ENCODE measurements around the gene MLLT1. TPM values are rescaled to one million over a fixed set of nuclear protein-coding genes. Genes with fewer than 3 reads are reported as not detected.

Gene MLLT1
- total and polyA plus RNA-seq, 2 of the 8 experiments (the other 6 are each of a cell fraction or from before 2014, with no cell fraction given): 18.8 to 45.1 TPM

- Histone ChIP-seq H4K5ac (ENCODE audit: insufficient read length, low read depth, low read length) (no peak overlapping the region), H2BK15ac (ENCODE audit: low read length) (no peak overlapping the region), H3K9me3 (ENCODE audit: insufficient read depth in 2 of 2, low read depth in 1 of 2, low read length in 1 of 2) (no peaks in the 10 kb centered on the region), H4K20me1 (replicated peaks in 1 of 2; ENCODE audit: control insufficient read depth in 1 of 2, insufficient read depth in 2 of 2, low read length in 2 of 2) (peaks cover 5 to 11% of the 10 kb centered on the region in 2 experiments), H3K14ac (ENCODE audit: insufficient read length) (no peak overlapping the region), H4K8ac (ENCODE audit: extremely low read depth, insufficient read depth, low read length) (no peak overlapping the region), H3K56ac (replicated peaks; ENCODE audit: insufficient read length, low read depth, low read length) (no peak overlapping the region), H3K23ac (ENCODE audit: insufficient read length) (no peak overlapping the region), H3K9ac (replicated peaks in 1 of 4; ENCODE audit: extremely low read depth in 1 of 4, low read depth in 3 of 4, low read length in 3 of 4) (no peak overlapping the region), H3K79me1 (ENCODE audit: low read depth, low read length) (no peaks in the 10 kb centered on the region; the same call in 1 of the 2 replicates), H3K79me2 (ENCODE audit: control insufficient read depth in 1 of 2, insufficient read depth in 2 of 2, low read length in 2 of 2) (no peaks in the 10 kb centered on the region), H3K4me3 (ENCODE audit: extremely low read depth in 1 of 4, insufficient read depth in 2 of 4, low read depth in 3 of 4, low read length in 4 of 4) (no peak overlapping the region), H3K4me1 (replicated peaks in 1 of 4; ENCODE audit: control insufficient read depth in 3 of 4, insufficient read depth in 4 of 4, low read length in 3 of 4) (peaks cover 0 to 17% (median 7%) of the 10 kb centered on the region in 4 experiments; a peak in 5 of 7 replicates), H3K4ac (replicated peaks; ENCODE audit: insufficient read length, low read depth, low read length) (no peak overlapping the region), H2BK120ac (replicated peaks; ENCODE audit: low read depth, low read length) (no peak overlapping the region), H2BK12ac (ENCODE audit: low read depth, low read length) (no peak overlapping the region), H2BK20ac (ENCODE audit: low read length) (no peak overlapping the region), H3K23me2 (ENCODE audit: low read depth, low read length) (peaks cover 5% of the 10 kb centered on the region; the same call in 1 of the 2 replicates), H2BK5ac (ENCODE audit: low read depth, low read length) (no peak overlapping the region), H2AK5ac (ENCODE audit: low read depth, low read length) (no peak overlapping the region), H2AFZ (ENCODE audit: low read length) (no peak overlapping the region), H3K4me2 (ENCODE audit: insufficient read depth in 1 of 2, low read depth in 2 of 2, low read length in 2 of 2) (no peak overlapping the region), H3K27me3 (replicated peaks in 1 of 4; ENCODE audit: control insufficient read depth in 3 of 4, extremely low read depth in 1 of 4, insufficient read depth in 3 of 4, low read length in 3 of 4) (no peaks in the 10 kb centered on the region), H4K91ac (replicated peaks; ENCODE audit: insufficient read length, low read length) (no peak overlapping the region), H3K27ac (ENCODE audit: low read depth, low read length) (no peak overlapping the region), H3K36me3 (ENCODE audit: control insufficient read depth in 2 of 4, insufficient read depth in 4 of 4, low read length in 3 of 4) (peaks cover 0 to 19% (median 4%) of the 10 kb centered on the region in 4 experiments; a peak in 4 of 8 replicates), H3K18ac (ENCODE audit: extremely low read depth, low read length) (no peak overlapping the region)
- POLR2A ChIA-PET (ENCODE audit: partially characterized antibody): interaction anchor here (1.0 to 1.1 kb wide), 2 partner anchors 157 to 209 kb away, joined by 3 read pairs; no protein-coding TSS in a partner anchor
- DNase-seq (ENCODE audit: low read depth in 1 of 2, low spot score in 2 of 2): no peak
- CTCF ChIA-PET (ENCODE audit: partially characterized antibody): interaction anchor here (0.7 to 1.6 kb wide), 4 partner anchors 12 to 217 kb away, joined by 3 to 4 read pairs (median 3); no protein-coding TSS in a partner anchor
- no peak for FAIRE-seq
- 95% methylated on average over 18 of the region's 32 CpGs; no CpG with 5 or more reads in 1 of the 2 experiments for WGBS, 2 experiments (ENCODE audit: extremely low coverage in 1 of 2, insufficient coverage in 1 of 2, insufficient read length in 1 of 2, insufficient replicate concordance in 2 of 2, low coverage in 1 of 2, low lambda C conversion rate in 2 of 2, missing lambda C conversion rate in 1 of 2)
- no peak for TF ChIP-seq SUZ12 (IDR thresholded peaks at IDR 0.05; ENCODE audit: low read length)
- no peak for TF ChIP-seq TCF12 (IDR thresholded peaks at IDR 0.05; ENCODE audit: low read depth, low read length)
- TF ChIP-seq POLR2AphosphoS5 (IDR thresholded peaks at IDR 0.05; ENCODE audit: low read depth, low read length): no peak
- no peak for TF ChIP-seq SP2 (IDR thresholded peaks at IDR 0.05; ENCODE audit: low read length)
- TF ChIP-seq HDAC2 (IDR thresholded peaks at IDR 0.05; ENCODE audit: borderline replicate concordance in 1 of 2, low read depth in 2 of 2, low read length in 2 of 2): no peak
- TF ChIP-seq CTBP2 (IDR thresholded peaks at IDR 0.05; ENCODE audit: borderline replicate concordance, insufficient read depth, insufficient read length, low read length): no peak
- no peak for TF ChIP-seq FOSL1 (IDR thresholded peaks at IDR 0.05; ENCODE audit: insufficient read depth, low read depth, low read length)
- TF ChIP-seq, protein P1, sequence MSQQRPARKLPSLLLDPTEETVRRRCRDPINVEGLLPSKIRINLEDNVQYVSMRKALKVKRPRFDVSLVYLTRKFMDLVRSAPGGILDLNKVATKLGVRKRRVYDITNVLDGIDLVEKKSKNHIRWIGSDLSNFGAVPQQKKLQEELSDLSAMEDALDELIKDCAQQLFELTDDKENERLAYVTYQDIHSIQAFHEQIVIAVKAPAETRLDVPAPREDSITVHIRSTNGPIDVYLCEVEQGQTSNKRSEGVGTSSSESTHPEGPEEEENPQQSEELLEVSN (IDR thresholded peaks at IDR 0.05): no peak
- TF ChIP-seq GABPA (IDR thresholded peaks at IDR 0.05; ENCODE audit: borderline replicate concordance, insufficient read depth, low read length): no peak
- TF ChIP-seq BACH1 (IDR thresholded peaks at IDR 0.05; ENCODE audit: low read length): no peak
Measured at GRCh38 chr19:6213696-6214641, 65.8 kb downstream of the MLLT1 start.
